Brain pericyte (primary cell): Measurements from ENCODE around the gene PPP3CA.

Experiments used
- DNase-seq: peaks from one replicate; pipeline ENCODE4 v3.0.0-alpha.2; 2012; ENCODE audit warnings: low read depth, low spot score

The PPP3CA gene

GRCh38 chr4:101331017-101331416 lies 16.3 kb downstream of the PPP3CA start:
- no peak for DNase-seq

GRCh38 chr4:101329592-101329991 lies 17.7 kb downstream of the PPP3CA start:
- DNase-seq = no peak

GRCh38 chr4:101328063-101328602 lies 19.2 kb downstream of the PPP3CA start:
- DNase-seq = no peak

- no peak for DNase-seq
Observed at GRCh38 chr4:101326576-101326975, 20.8 kb downstream of the PPP3CA start.

GRCh38 chr4:101322743-101323142 lies 24.6 kb downstream of the PPP3CA start:
- no peak for DNase-seq

DNA sequence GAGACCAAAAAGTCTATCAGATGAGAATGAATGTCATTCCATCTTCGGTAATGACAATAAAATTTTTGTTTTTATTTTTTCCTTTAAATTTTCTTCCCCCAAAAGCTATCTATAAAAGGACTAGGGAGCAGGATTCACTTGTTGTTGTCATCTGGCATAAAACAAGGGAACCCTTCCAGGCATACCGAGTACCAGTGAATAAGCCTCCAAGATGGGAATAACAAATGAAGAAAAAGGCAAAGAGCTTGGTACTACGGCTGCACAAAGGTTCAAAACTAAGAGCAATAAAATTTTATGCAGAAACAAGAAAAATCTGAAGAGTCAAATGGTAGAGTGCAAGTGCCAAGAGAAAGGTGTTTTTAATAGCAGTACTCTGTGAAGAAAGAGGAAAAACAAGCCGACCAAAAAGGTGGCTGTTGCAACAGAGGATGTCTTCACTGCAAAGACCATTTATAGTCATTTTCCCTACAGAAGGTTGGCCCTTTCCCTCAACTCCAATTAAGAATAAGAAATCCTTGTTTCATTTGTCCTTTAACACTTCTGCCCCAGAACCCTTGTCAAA lies 25.8 kb downstream of the PPP3CA start:
- no peak for DNase-seq

GRCh38 chr4:101315786-101316185 lies 31.5 kb downstream of the PPP3CA start:
- DNase-seq = no peak

GRCh38 chr4:101315041-101315440 lies 32.3 kb downstream of the PPP3CA start:
- DNase-seq = no peak

DNA sequence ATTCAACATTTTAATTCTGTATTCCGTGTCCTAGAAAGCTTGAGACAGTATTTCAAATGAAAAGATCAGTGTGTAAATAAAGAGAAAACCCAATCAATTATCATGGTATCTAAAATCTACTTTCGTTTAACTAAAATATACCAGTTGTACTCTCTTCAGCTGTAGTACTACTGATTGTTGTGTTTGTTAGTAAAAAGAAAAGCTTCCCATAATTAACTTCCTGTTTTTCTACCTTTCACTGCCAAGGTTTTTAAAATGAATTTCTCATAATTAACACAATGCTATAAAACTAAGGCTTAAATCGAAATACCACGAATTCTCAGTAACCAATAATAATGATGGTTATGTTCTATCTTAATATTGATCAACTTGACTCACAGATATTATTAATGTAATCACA lies 37.4 kb downstream of the PPP3CA start:
- DNase-seq = no peak

GRCh38 chr4:101307899-101308298 lies 39.4 kb downstream of the PPP3CA start:
- DNase-seq = no peak

- DNase-seq = no peak
Observed at GRCh38 chr4:101306764-101307615, 40.3 kb downstream of the PPP3CA start.

DNA sequence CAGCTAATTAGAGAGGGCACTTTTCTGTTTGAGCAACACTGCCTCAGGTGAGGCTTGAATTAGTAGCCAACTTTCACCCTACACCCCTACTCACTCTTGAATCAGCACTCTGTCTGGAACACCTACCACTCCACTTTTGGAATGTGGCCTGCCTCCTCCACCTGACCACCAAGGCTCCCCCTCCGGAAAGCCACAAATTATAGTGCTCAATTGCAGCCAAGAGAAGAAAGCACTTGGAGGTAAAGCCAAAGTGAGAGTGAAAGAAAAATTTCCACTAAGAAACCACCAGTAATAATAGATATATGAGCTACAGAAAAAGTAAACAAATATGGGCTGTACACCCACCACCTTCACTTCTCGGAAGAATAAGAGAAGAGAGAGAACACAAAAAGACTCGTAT lies 41.1 kb downstream of the PPP3CA start:
- DNase-seq = no peak

- no peak for DNase-seq
Observed at GRCh38 chr4:101304916-101305315, 42.4 kb downstream of the PPP3CA start.

DNA sequence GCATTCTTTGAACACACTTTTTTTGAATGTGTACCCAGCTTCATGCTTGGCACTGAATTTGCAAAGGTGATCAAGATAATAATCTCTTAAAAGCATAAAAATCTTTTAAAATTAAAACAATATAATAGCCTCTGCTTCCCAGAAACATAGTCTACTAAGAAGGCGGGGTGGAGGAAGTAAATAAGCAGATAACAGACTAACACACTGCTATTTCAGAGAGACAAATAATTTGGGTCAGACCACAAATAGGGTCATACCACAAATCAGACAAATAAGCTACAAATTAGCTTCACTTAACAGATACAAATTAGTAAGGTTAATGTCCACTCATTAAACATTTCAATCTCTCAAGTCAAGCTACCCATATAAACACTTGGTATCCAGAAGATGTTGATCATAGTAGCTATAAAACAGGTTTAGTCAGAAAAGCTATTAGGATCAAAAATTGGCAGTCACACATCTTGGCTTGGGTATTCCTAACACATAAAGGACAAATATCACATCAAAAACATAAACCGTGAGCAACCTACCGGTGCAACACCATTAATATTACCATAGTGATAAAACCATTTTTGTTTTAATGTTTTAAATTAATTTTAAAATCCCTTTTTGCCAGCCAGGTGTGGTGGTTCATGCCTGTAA lies 47.3 kb downstream of the PPP3CA start:
- DNase-seq = no peak

DNA sequence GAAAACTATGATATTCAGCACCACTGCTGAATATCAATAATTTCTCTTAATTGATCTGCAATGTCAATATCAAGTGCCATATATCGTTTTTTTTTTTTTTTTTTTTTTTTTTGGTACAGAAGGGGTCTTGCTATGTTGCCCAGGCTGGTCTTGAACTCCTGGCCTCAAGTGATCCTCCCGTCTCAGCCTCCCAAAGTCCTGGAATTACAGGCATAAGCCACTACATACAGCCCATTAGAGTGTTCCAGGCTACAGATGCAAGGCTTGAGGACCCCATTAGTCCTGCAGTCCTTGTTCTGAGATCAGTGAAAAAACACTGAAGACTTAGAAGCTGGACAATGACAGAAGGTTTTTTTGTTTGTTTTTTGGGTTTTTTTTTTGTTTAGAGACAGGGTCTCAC lies 48.3 kb downstream of the PPP3CA start:
- DNase-seq = no peak

DNA sequence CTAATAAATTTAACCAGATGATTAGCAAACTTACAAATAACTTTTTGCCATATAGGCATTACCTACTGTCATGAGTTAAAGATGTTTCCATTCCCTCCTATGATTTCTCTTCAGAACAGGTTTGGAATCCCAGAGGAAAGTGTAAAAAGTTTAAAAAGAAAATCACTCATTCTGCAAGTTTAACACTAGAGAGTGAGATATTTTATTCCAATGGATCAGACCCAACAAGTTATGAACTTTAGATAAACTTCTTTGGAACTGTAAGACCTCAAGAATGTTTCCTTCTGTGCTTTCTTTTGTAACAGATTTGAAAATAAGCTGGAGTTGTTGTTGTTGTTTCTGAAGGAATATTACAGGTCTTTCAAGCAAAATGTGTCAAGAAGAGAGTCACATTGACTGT lies 51.6 kb downstream of the PPP3CA start:
- DNase-seq = no peak

DNA sequence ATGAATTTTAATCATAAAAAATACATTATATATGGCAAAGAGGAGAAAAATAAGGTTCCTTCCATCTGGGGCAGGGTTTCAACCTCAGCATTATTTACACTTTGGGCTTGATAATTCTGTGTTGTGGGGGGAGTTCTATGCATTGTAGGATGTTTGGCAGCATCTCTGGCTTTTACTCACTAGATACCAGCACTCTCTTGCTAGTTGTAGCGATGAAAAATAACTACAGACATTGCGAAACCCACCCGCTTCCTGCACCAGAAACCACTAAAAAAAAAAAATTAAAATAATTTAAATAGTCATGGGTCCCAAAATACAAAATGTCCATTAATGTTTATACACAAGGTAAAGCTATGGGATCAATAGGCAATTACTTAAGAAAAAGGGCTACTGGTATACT lies 52.7 kb downstream of the PPP3CA start:
- DNase-seq = no peak

GRCh38 chr4:101292901-101293300 lies 54.4 kb downstream of the PPP3CA start:
- no peak for DNase-seq

GRCh38 chr4:101292214-101292613 lies 55.1 kb downstream of the PPP3CA start:
- DNase-seq = no peak

DNA sequence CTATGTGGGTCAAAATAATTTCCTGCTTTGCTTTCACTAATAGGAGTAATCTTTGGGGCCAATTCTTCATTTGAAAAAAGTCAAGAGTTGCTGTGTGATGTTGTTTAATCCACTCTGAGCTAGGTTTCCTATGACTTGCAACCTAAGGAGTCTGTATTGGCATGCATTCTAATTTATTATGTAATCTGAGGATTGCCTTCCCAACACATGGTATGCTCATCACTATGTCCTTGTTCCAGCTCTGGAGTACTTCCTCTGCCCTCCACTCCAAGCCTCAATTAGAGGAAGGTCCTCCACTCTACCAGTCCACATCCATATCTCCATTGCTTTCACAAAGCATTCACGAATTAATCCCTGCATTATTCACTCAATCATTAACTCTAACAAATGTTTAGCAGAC lies 56.1 kb downstream of the PPP3CA start:
- DNase-seq = no peak

- DNase-seq = no peak
Observed at GRCh38 chr4:101290654-101291053, 56.7 kb downstream of the PPP3CA start.

DNA sequence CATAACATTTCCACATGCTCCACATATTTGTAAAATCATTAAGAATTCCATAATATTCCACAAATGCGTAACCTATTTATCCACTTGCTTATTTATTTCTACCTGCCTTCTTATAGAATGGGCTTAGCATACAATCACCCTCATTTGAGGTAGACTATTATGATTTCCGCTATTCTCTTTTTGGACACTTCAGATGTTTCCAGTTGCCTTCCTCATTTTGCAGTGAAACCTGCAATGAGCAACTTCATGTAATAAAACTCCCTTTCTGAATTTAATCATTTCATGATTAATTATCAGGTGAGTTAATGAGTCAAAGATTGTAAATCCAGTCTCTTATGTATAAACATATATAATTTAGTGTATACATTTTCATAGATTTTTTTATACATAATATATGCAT lies 58.0 kb downstream of the PPP3CA start:
- DNase-seq = no peak
